ENCODE data around the gene GOSR2.
"Not testable (repeated sequence)": the region's sequence is repeated elsewhere in the genome, so short reads cannot be mapped to it uniquely, and the experiment has no call there.

GOSR2 gene

DNA sequence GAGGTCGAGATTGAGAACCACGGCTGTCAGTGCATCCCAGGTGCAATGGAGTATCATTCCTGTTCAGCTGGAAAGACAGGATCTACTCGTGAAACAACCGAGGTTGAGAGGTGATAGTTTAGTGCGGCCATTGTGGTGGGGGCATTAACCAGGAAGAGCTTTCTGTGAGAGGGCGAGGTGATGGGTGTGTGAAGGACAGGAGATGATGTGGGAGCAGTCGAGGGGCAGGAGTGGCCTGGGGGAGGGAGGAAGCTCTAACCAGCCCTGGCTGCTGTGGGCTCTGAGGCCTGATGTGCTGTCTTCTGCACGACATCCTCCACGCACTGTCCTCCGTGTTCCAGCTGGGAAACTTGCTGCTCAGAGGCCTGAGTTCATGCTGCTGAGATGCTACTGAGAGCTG, 22.0 kb downstream of the GOSR2 start:
- H3K4me3 ChIP-seq (ENCODE audit: low read length in 2 of 2), result no peak overlapping the region
- H3K9me3 ChIP-seq (ENCODE audit: control insufficient read depth in 2 of 2, low read length in 2 of 2), result no peaks in the 10 kb centered on the region
- H3K9ac ChIP-seq (ENCODE audit: low read depth in 1 of 2, low read length in 2 of 2), result no peak overlapping the region
- H3K27me3 ChIP-seq (ENCODE audit: control insufficient read depth in 2 of 2, insufficient read depth in 2 of 2, low read length in 2 of 2), result peaks cover 0 to 5% of the 10 kb centered on the region in 2 donors
- peaks cover 11 to 17% of the 10 kb centered on the region in 2 donors for H3K36me3 ChIP-seq (ENCODE audit: control insufficient read depth in 2 of 2, insufficient read depth in 2 of 2, low read length in 2 of 2)
- H3K4me1 ChIP-seq (ENCODE audit: control insufficient read depth in 2 of 2, insufficient read depth in 2 of 2, low read length in 2 of 2), result no peaks in the 10 kb centered on the region
- no peak overlapping the region for H3K27ac ChIP-seq (ENCODE audit: low read depth in 2 of 2, low read length in 2 of 2)

DNA sequence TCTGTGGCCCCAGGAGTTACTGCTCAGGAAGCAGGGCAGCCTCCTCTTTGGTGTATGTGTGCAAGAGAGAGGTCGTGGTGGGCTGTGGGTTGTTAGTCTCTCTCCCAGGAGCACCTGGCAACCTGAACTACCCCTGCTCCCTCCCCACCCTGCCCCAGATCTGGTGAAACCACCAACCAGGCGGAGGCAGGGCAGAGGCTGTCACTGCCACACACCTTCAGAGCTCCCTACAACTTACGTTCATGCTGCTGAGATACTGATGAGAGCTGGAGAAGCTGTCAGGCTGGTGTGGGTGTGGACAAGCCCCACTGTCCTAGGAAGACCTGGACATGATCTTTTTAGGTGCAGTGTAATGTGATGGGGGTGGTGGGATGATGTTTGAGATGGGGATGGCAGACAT, 24.3 kb downstream of the GOSR2 start:
- peaks cover 0 to 5% of the 10 kb centered on the region in 2 donors for H3K27me3 ChIP-seq (ENCODE audit: control insufficient read depth in 2 of 2, insufficient read depth in 2 of 2, low read length in 2 of 2)
- H3K4me1 ChIP-seq (ENCODE audit: control insufficient read depth in 2 of 2, insufficient read depth in 2 of 2, low read length in 2 of 2), result no peaks in the 10 kb centered on the region

DNA sequence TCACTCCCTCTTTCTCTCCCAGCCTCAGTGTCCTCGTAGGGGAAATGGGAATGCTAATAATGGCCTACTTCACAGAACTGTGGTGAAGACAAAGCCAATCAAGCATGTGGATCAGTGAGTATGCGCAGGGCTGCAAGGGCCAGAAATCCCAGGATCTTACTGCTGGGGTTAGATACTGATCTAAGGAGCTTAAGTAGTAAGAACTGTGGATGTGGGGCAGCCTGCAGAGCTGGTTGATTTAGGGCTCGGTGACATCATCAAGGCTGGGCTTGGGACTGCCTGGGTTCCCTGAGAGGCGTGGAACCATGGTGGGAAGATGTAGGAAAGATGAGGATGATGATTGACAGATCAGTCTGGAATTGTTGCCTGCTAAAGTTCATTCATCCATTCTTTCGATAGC, 25.6 kb downstream of the GOSR2 start:
- H3K9ac ChIP-seq (ENCODE audit: low read depth in 1 of 2, low read length in 2 of 2), result no peak overlapping the region
- peaks cover 0 to 5% of the 10 kb centered on the region in 2 donors for H3K27me3 ChIP-seq (ENCODE audit: control insufficient read depth in 2 of 2, insufficient read depth in 2 of 2, low read length in 2 of 2)
- H3K36me3 ChIP-seq (ENCODE audit: control insufficient read depth in 2 of 2, insufficient read depth in 2 of 2, low read length in 2 of 2), result no peaks in the 10 kb centered on the region
- no peaks in the 10 kb centered on the region for H3K9me3 ChIP-seq (ENCODE audit: control insufficient read depth in 2 of 2, low read length in 2 of 2)
- H3K27ac ChIP-seq (ENCODE audit: low read depth in 2 of 2, low read length in 2 of 2), result no peak overlapping the region
- H3K4me3 ChIP-seq (ENCODE audit: low read length in 2 of 2), result no peak overlapping the region
- no peaks in the 10 kb centered on the region for H3K4me1 ChIP-seq (ENCODE audit: control insufficient read depth in 2 of 2, insufficient read depth in 2 of 2, low read length in 2 of 2)

More for the DNA sequence above, 24.3 kb downstream of the GOSR2 start:
- H3K9ac ChIP-seq (ENCODE audit: low read depth in 1 of 2, low read length in 2 of 2), result no peak overlapping the region
- H3K9me3 ChIP-seq (ENCODE audit: control insufficient read depth in 2 of 2, low read length in 2 of 2), result no peaks in the 10 kb centered on the region
- no peak overlapping the region for H3K4me3 ChIP-seq (ENCODE audit: low read length in 2 of 2)
- no peak overlapping the region for H3K27ac ChIP-seq (ENCODE audit: low read depth in 2 of 2, low read length in 2 of 2)
- no peaks in the 10 kb centered on the region for H3K36me3 ChIP-seq (ENCODE audit: control insufficient read depth in 2 of 2, insufficient read depth in 2 of 2, low read length in 2 of 2)

DNA sequence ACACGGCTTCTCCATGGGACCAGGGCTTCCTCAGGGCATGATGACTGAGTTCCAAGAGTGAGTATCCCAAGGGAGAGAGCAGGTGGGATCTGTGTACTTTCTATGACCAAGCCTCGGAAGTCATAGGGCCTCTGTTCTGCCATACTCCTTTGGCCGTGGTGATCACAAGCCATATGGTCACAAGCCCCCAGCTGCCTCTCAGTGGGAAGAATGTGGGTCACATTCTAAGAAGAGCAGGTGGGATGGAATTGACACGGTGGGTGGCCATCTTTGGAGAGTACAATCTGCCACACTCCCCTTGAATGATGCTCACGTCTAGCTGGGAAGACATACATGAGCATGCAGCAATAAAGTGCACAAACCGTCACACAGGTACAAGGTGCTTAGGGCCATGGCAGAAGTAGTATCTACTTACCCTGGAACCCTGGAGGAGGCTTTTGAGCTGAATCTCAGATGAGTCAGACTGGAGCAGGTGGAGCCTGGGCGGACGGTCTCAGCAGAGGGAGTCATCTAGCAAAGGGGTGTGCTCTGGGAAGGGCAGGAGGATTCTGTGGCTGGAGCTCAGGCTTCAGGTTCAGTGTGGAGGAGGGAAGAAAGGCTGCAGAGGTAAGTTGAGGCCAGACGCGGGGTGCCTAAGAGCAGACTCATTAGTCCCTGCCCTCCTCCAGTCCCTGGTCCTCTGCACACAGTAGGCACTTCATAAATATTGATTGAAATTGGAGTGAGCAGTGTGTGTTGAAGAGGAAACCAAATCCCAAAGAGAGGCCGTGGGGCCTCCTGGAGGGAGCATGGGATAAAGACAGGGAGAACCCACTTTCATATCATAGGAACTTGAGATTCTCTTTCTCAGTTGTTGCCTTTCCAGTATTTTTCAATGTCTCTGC, 26.6 kb downstream of the GOSR2 start:
- Histone ChIP-seq H3K9ac (ENCODE audit: low read depth in 1 of 2, low read length in 2 of 2) (no peak overlapping the region), H3K4me3 (ENCODE audit: low read length in 2 of 2) (no peak overlapping the region), H3K9me3 (ENCODE audit: control insufficient read depth in 2 of 2, low read length in 2 of 2) (no peaks in the 10 kb centered on the region), H3K36me3 (ENCODE audit: control insufficient read depth in 2 of 2, insufficient read depth in 2 of 2, low read length in 2 of 2) (no peaks in the 10 kb centered on the region), H3K27ac (ENCODE audit: low read depth in 2 of 2, low read length in 2 of 2) (no peak overlapping the region), H3K27me3 (ENCODE audit: control insufficient read depth in 2 of 2, insufficient read depth in 2 of 2, low read length in 2 of 2) (peaks cover 0 to 5% of the 10 kb centered on the region in 2 donors), H3K4me1 (ENCODE audit: control insufficient read depth in 2 of 2, insufficient read depth in 2 of 2, low read length in 2 of 2) (no peaks in the 10 kb centered on the region)

DNA sequence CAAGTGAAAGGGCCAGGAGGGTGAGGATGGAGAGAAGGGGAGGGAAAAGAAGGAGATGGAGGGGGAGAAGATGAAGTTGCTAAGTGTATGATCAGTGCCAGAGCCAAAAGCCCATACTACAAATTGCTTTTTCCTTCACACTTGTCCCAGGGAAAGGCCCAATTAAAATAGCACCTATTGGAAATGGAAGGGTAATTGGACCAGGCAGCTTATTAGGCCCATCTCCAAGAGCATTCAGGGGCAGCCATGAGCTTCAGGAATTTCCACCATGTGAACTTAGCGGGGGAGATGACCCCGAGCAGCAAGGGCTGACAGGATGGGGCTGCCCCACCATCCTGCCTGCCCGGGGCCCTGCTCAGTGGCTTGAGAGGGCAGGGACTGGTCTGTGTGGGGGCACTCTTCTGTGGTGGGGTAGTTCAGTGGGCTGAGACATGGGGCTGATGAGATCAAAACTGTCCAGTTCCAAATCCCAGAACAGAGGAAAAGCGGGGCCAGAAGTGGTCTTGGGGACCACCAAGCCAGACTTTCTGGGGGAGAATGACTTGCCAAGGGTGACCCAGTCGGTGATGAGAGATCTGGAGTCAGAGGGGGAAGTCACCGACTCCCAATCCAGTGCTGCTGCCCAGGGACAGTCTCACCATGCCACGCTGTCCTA, 27.5 kb downstream of the GOSR2 start:
- Histone ChIP-seq H3K36me3 (ENCODE audit: control insufficient read depth in 2 of 2, insufficient read depth in 2 of 2, low read length in 2 of 2) (no peaks in the 10 kb centered on the region), H3K9me3 (ENCODE audit: control insufficient read depth in 2 of 2, low read length in 2 of 2) (no peaks in the 10 kb centered on the region), H3K9ac (ENCODE audit: low read depth in 1 of 2, low read length in 2 of 2) (no peak overlapping the region), H3K27ac (ENCODE audit: low read depth in 2 of 2, low read length in 2 of 2) (no peak overlapping the region), H3K27me3 (ENCODE audit: control insufficient read depth in 2 of 2, insufficient read depth in 2 of 2, low read length in 2 of 2) (peaks cover 0 to 2% of the 10 kb centered on the region in 2 donors), H3K4me1 (ENCODE audit: control insufficient read depth in 2 of 2, insufficient read depth in 2 of 2, low read length in 2 of 2) (no peaks in the 10 kb centered on the region), H3K4me3 (ENCODE audit: low read length in 2 of 2) (no peak overlapping the region)

DNA sequence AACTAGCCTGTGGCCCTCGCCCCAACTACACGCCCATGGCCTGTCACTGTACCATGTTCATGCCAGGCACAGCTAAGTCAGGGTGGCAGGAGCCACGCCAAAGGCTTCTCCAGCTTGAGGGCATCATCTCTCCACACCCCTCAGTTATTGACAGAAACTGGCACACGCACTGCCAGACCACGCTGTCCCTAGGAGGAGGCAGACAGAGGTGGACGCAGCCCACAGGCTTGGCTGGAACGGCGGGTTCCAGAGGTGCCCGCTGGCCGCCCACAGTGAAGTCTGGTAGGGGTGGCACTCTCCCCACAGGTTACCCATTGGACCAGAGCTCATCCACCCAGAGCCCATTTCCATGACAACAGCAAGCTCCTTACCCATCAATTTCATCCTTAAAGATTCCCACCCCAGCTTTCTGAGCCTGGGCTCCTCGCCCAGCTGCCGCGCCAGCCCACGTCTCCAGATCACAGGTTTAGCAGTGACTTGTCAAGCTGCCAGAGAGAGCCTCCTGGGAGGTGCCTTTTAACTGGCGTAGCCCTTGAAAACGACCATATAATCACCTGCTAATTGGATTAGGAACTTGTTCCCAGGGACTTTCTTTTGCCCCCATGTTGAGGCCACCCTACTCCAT, 28.1 kb downstream of the GOSR2 start:
- Histone ChIP-seq H3K4me1 (ENCODE audit: control insufficient read depth in 2 of 2, insufficient read depth in 2 of 2, low read length in 2 of 2) (no peaks in the 10 kb centered on the region), H3K27ac (ENCODE audit: low read depth in 2 of 2, low read length in 2 of 2) (no peak overlapping the region), H3K9ac (ENCODE audit: low read depth in 1 of 2, low read length in 2 of 2) (no peak overlapping the region), H3K27me3 (ENCODE audit: control insufficient read depth in 2 of 2, insufficient read depth in 2 of 2, low read length in 2 of 2) (no peaks in the 10 kb centered on the region), H3K9me3 (ENCODE audit: control insufficient read depth in 2 of 2, low read length in 2 of 2) (no peaks in the 10 kb centered on the region), H3K4me3 (ENCODE audit: low read length in 2 of 2) (no peak overlapping the region), H3K36me3 (ENCODE audit: control insufficient read depth in 2 of 2, insufficient read depth in 2 of 2, low read length in 2 of 2) (peaks cover 0 to 3% of the 10 kb centered on the region in 2 donors)

DNA sequence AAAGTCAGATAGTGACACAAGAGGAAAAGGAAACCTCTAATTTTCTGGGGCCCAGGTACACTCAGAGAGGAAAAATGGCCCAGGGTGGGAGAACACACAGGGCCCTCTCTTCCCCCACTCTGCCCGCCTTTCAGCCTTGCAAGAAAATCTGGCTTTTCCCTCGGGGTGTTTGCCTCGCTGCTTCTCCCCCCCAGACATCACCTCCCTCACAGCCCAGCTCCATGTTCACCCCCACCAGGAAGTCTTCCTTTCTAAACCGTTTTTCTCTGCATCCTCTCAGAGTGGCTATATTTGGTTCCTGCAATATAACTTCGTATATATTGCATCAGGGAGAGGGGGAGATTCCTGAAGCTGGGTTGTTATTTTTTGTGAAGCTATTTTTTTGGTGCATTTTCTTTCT, 28.7 kb downstream of the GOSR2 start:
- no peaks in the 10 kb centered on the region for H3K9me3 ChIP-seq (ENCODE audit: control insufficient read depth in 2 of 2, low read length in 2 of 2)
- H3K4me1 ChIP-seq (ENCODE audit: control insufficient read depth in 2 of 2, insufficient read depth in 2 of 2, low read length in 2 of 2), result no peaks in the 10 kb centered on the region
- H3K36me3 ChIP-seq (ENCODE audit: control insufficient read depth in 2 of 2, insufficient read depth in 2 of 2, low read length in 2 of 2), result peaks cover 0 to 3% of the 10 kb centered on the region in 2 donors
- H3K27me3 ChIP-seq (ENCODE audit: control insufficient read depth in 2 of 2, insufficient read depth in 2 of 2, low read length in 2 of 2), result no peaks in the 10 kb centered on the region
- no peak overlapping the region for H3K9ac ChIP-seq (ENCODE audit: low read depth in 1 of 2, low read length in 2 of 2)
- no peak overlapping the region for H3K4me3 ChIP-seq (ENCODE audit: low read length in 2 of 2)
- H3K27ac ChIP-seq (ENCODE audit: low read depth in 2 of 2, low read length in 2 of 2), result no peak overlapping the region

DNA sequence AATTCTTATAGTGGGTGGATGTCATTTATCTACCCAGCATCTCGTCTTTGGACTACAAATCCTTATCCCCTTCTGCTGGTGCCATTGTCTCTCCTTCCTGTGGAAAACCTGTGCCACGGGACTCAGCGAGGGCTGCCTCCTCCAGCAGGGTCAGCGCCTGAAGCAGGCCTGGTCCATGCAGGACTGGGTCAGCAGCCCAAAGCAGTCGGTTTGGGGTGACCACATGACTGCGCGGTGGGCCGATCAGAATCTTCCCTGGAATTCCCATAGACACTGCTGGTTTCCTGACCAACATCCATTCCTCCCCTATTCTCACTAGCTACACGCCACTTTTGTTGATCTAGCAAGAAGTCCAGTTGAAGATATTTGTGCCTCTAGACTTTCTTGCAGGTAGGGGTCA, 29.2 kb downstream of the GOSR2 start:
- Histone ChIP-seq H3K27me3 (ENCODE audit: control insufficient read depth in 2 of 2, insufficient read depth in 2 of 2, low read length in 2 of 2) (no peaks in the 10 kb centered on the region), H3K9ac (ENCODE audit: low read depth in 1 of 2, low read length in 2 of 2) (no peak overlapping the region), H3K4me3 (ENCODE audit: low read length in 2 of 2) (no peak overlapping the region), H3K27ac (ENCODE audit: low read depth in 2 of 2, low read length in 2 of 2) (no peak overlapping the region), H3K4me1 (ENCODE audit: control insufficient read depth in 2 of 2, insufficient read depth in 2 of 2, low read length in 2 of 2) (no peaks in the 10 kb centered on the region), H3K36me3 (ENCODE audit: control insufficient read depth in 2 of 2, insufficient read depth in 2 of 2, low read length in 2 of 2) (peaks cover 0 to 3% of the 10 kb centered on the region in 2 donors), H3K9me3 (ENCODE audit: control insufficient read depth in 2 of 2, low read length in 2 of 2) (no peaks in the 10 kb centered on the region)

DNA sequence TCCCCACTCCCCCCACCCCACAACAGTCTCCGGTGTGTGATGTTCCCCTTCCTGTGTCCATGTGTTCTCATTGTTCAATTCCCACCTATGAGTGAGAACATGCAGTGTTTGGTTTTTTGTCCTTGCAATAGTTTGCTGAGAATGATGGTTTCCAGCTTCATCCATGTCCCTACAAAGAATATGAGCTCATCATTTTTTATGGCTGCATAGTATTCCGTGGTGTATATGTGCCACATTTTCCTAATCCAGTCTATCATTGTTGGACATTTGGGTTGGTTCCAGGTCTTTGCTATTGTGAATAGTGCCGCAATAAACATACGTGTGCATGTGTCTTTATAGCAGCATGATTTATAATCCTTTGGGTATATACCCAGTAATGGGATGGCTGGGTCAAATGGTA, 30.2 kb downstream of the GOSR2 start:
- H3K27me3 ChIP-seq (ENCODE audit: control insufficient read depth in 2 of 2, insufficient read depth in 2 of 2, low read length in 2 of 2); H3K9me3 ChIP-seq (ENCODE audit: control insufficient read depth in 2 of 2, low read length in 2 of 2); H3K4me1 ChIP-seq (ENCODE audit: control insufficient read depth in 2 of 2, insufficient read depth in 2 of 2, low read length in 2 of 2); H3K4me3 ChIP-seq (ENCODE audit: low read length in 2 of 2); H3K36me3 ChIP-seq (ENCODE audit: control insufficient read depth in 2 of 2, insufficient read depth in 2 of 2, low read length in 2 of 2); H3K9ac ChIP-seq (ENCODE audit: low read depth in 1 of 2, low read length in 2 of 2); H3K27ac ChIP-seq (ENCODE audit: low read depth in 2 of 2, low read length in 2 of 2): not testable (repeated sequence)

DNA sequence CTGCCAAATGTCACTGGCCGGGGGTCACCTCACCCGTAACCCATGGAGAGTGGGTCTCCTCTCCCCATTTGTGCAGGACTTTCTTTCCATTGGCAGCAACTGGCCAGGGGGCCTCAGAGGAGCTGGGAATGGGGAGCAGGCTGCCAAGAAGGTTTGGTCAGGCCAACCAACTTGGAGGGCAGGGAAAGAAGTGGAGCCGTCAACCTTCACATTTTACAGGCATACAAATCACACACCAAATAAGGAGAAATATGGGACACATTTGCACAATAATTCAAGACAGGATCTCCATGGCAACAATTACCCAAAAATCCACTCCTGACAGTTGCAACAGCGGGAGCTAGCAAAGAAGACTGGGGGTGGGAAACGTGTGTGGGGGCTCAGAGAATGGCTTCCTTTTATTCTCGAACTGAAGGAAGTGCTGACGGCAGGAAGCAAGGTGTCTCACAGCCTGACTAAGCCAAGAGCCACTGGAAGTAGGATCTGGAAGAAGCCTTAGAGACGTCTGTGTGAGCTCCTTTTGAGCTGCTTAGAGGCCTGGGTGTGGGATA, 35.2 kb downstream of the GOSR2 start:
- Histone ChIP-seq H3K9me3 (ENCODE audit: control insufficient read depth in 2 of 2, low read length in 2 of 2) (no peaks in the 10 kb centered on the region), H3K4me1 (ENCODE audit: control insufficient read depth in 2 of 2, insufficient read depth in 2 of 2, low read length in 2 of 2) (no peaks in the 10 kb centered on the region), H3K9ac (ENCODE audit: low read depth in 1 of 2, low read length in 2 of 2) (no peak overlapping the region), H3K27ac (ENCODE audit: low read depth in 2 of 2, low read length in 2 of 2) (no peak overlapping the region), H3K27me3 (ENCODE audit: control insufficient read depth in 2 of 2, insufficient read depth in 2 of 2, low read length in 2 of 2) (peaks cover 0 to 6% of the 10 kb centered on the region in 2 donors), H3K36me3 (ENCODE audit: control insufficient read depth in 2 of 2, insufficient read depth in 2 of 2, low read length in 2 of 2) (peaks cover 0 to 3% of the 10 kb centered on the region in 2 donors), H3K4me3 (ENCODE audit: low read length in 2 of 2) (no peak overlapping the region)
